Occipital lobe (tissue), 2 donors: Measurements from ENCODE around the gene DDX54. TPM values are rescaled to one million over a fixed set of nuclear protein-coding genes. Genes with fewer than 3 reads are reported as not detected.
A peak's percentile ranks its signal among the peaks of the same experiment; 100 is the strongest.

Experiments used
- DNase-seq: peaks from one replicate; lab custom pipeline; 2025; lab: John Stamatoyannopoulos, UW
- total RNA-seq: library from RNA; depleted of rRNA; stranded (reverse); fragments of >200 nt; gene quantifications from one replicate; pipeline ENCODE4 v1.2.3, GENCODE V29; 2014

Gene DDX54
- total RNA-seq, 1 donor from 2014 or later = 12.0 TPM

DNA sequence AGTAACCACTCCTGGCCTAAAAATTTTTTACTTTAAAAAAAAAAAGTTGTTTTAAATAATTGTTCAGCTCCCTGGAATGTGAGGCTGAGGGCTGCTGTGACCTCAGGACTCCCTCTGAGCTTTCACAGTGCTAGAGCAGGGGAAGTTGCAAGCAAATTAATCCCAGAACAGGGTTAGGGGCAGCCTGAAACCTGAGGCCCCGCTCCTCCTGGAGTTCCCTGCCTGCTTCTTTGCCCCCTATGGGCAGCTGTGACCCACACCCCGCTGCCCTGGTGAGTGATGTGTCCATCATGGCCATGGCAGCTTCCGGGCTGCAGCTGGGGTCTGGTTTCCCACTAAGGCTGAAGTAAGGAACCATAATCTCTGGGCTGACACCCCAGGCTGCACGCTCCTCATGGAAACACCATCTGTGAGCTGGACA, 9.7 kb upstream of the DDX54 start:
- no peak for DNase-seq

- no peak for DNase-seq
These were observed 5.9 kb upstream of the DDX54 start for GRCh38 chr12:113191227-113191626.

DNA sequence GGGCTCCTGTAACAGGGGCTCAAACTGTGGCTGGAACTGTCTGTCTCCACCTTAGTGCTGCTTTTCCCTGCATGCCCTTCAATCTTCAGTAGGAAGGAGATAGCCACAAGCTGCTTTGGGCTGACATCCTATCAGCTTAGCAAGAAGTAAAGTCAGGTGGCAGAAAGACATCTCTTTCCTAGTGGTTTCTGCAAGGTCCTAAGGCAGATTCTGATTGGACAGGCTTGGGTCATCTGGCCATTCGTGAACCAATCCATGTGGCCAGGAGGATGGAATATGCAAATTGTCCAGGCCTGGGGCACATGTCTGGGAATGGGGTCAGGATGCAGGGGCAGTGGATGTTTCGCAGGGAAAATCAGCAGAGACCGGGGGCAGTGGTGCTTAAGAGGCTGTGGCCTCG, 5.5 kb upstream of the DDX54 start:
- DNase-seq = no peak

- DNase-seq = no peak
These were observed 4.1 kb upstream of the DDX54 start for GRCh38 chr12:113189361-113189760.

- no peak for DNase-seq
These were observed 1.5 kb upstream of the DDX54 start for GRCh38 chr12:113186666-113187325.

DNA sequence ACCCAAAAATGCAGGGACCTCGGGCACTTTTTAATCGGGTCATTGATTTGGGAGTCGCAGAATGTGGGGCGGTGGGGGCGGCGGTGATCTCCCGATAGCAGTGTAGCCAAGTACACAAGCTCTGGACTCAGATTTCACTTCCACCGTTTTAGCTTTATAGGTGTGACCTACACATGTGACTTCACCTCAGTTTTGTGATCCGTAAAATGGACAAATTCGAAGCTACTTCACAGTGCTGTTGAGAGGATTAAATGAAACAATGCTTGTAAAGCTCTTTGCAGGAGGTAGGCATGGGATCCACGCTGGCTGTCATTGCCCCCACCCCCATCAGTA, 721 bp upstream of the DDX54 start:
- DNase-seq = no peak

GRCh38 chr12:113184900-113185179, 438 bp downstream of the DDX54 start:
- peak; percentile 80 for DNase-seq

GRCh38 chr12:113184098-113184899, 979 bp downstream of the DDX54 start:
- DNase-seq = no peak

- no peak for DNase-seq
These were observed 2.2 kb downstream of the DDX54 start for GRCh38 chr12:113183030-113183589.

GRCh38 chr12:113181975-113182374, 3.3 kb downstream of the DDX54 start:
- DNase-seq = no peak

- no peak for DNase-seq
These were observed 4.9 kb downstream of the DDX54 start for GRCh38 chr12:113180333-113180732.

- no peak for DNase-seq
These were observed 6.3 kb downstream of the DDX54 start for GRCh38 chr12:113179023-113179422.

DNA sequence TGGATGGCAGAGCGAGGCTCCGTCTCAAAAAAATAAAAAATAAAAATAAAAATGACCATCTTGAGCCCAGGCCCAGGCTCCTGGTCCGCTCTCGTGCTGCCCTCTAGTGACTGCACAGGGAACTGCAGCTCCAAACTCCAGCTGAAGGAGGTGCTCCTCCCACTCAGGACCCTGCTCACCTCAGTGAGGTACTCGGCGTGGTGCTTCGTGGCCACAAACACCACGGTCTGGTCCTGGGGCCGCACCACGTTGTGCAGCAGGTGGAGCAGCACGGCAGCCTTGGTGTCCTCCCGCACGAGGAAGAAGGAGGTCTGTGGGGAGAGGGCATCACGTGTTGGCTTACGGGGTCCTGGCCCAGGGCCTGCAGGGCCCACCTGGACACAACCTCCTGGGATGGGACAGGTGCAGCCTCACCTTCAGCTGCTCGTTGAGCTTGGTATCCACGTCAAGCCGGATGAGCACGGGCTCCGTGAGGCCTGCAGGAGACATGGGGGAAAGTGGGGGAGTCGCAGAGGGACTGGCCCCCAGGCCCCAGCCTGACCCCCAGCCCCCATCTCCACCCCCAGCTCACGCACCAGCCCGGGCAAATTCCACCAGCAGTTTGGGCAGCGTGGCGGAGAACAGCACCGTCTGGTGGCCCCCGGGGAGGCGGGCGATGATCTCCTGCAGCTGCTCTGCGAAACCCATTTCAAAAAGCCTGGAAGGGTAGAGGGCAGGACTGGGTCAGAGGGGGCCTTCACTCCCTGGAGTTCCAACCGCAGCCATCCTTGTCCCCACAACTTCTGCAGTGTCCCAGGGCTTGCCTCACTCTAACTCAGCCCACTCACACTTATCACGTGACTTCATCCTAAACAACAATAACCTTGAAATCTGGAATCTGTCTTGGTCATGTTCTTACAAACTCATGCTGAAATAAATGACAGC, 10.6 kb downstream of the DDX54 start:
- DNase-seq = peak; percentile 42

DNA sequence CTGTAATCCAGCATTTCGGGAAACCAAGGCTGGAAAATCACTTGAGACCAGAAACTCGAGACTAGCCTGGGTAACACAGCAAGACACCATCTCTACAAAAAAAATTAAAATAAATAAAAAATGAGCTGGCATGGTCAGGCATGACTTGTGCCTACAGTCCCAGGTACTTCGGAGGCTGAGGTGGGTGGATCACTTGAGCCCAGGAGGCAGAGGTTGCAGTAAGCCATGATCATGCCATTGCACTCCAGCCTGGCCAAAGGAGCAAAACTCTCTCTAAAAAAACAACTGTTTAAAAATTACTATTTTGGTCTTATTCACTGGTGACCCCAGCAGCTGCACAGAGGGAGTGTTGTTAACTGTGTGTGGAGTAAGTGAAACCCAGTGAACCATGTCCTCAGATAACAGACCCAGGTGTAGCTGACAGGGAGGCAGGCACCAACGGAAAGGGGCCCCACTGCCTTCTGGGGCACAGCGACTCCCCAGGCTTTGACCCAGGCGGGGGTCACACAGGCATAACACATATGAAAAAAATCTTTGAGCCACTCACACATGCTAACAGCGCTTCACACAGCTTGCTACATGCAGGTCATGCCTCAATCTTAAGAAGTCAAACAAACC, 12.1 kb downstream of the DDX54 start:
- no peak for DNase-seq

DNA sequence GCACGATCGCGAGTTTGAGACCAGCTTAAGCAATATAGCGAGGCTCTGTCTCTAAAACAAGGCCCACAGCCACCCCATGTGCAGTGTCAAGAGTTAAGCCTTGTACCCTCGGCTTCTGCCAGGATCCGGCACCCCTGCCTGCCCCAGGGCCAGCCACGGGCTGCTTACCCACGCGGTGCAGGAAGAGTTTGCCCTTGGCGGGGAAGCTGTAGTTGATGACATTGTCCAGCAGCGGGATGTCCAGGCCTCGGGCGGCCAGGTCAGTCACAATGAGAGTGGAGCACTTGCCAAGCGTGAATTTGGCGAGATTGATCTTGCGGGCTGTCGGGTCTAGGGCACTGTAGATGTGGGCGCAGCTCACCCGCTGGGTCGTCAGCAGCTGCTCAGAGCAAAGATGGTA, 13.1 kb downstream of the DDX54 start:
- no peak for DNase-seq

DNA sequence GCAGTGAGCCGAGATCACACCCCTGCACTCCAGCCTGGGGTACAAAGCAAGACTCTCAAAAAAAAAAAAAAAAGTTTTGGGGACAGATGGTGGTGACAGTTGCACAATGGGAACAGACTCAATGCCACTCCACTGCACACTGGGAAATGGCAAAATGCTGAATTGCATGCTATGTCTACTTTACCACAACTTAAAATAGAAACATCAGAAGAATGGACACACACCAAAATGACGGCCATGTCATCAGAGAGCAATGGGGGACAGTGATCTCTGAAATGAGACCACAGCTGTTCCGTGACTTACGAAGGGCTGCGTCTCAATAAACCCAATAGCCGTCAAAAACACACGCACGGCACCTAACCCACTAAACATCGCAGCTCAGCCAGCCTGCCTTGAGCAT, 13.7 kb downstream of the DDX54 start:
- DNase-seq = no peak

GRCh38 chr12:113170926-113171325, 14.4 kb downstream of the DDX54 start:
- no peak for DNase-seq

DNA sequence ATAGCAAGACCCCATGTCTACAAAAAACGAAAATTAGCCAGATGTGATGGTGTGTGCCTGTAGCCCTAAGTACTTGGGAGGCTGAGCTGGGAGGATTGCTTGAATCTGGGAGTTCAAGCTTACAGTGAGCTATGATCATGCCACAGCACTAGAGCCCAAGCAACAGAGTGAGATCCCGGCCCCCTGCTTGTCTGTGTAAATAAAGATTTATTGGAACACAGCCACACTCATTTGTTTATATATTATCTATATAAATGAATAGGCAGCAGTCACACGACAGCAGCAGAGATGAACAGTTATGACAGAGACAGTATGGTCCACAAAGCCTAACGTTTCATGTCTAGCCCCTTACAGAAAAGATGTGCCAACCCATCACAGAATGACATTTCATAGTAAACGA, 14.8 kb downstream of the DDX54 start:
- no peak for DNase-seq

DNA sequence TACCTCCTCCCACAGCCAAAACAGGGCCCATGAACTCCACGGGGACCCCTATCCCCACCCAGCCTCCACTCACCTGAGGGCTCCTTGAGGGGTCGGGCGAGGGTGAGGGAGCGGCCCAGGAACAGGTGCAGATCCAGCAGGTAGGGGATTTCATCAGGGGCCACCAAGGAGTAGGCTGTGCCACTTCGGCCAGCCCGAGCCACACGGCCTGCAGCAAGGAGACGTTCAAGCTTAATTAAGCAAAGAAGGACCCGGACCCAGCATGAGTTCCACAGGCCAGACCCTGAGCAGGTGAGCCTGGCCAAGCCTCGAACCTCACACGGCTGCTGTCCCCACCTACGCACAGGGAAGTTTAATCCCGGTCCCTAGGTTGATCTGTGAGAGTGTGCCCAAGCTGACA, 15.6 kb downstream of the DDX54 start:
- no peak for DNase-seq

- DNase-seq = no peak
These were observed 17.4 kb downstream of the DDX54 start for GRCh38 chr12:113167868-113168267.
